HG03039 (cell line): ENCODE results near the gene AP3B2.

Experiments used
- ATAC-seq: cut with Tn5 transposase; IDR thresholded peaks from one replicate; pipeline ENCODE4 v1.9.1; 2021; ENCODE audit warnings: mild to moderate bottlenecking, moderate library complexity; ENCODE audit not compliant: unreplicated experiment

The AP3B2 gene

GRCh38 chr15:82698711-82699345 is 10.8 kb downstream of the AP3B2 start:
- no peak for ATAC-seq

GRCh38 chr15:82697735-82698407 is 11.8 kb downstream of the AP3B2 start:
- ATAC-seq = no peak

- no peak for ATAC-seq
Measured at GRCh38 chr15:82692171-82692570, 17.5 kb downstream of the AP3B2 start.

- ATAC-seq = no peak
Measured at GRCh38 chr15:82689147-82689546, 20.5 kb downstream of the AP3B2 start.

GRCh38 chr15:82688691-82689090 is 21.0 kb downstream of the AP3B2 start:
- no peak for ATAC-seq

- ATAC-seq = no peak
Measured at GRCh38 chr15:82681371-82681770, 28.3 kb downstream of the AP3B2 start.

GRCh38 chr15:82680200-82681102 is 29.2 kb downstream of the AP3B2 start:
- ATAC-seq = peak; percentile 61

GRCh38 chr15:82679626-82680199 is 30.0 kb downstream of the AP3B2 start:
- peak; percentile 10 for ATAC-seq

- no peak for ATAC-seq
Measured at GRCh38 chr15:82677720-82678323, 31.9 kb downstream of the AP3B2 start.

- no peak for ATAC-seq
Measured at GRCh38 chr15:82674873-82675272, 34.8 kb downstream of the AP3B2 start.

- no peak for ATAC-seq
Measured at GRCh38 chr15:82670699-82671098, 39.0 kb downstream of the AP3B2 start.

GRCh38 chr15:82666606-82667005 is 43.1 kb downstream of the AP3B2 start:
- no peak for ATAC-seq

- no peak for ATAC-seq
Measured at GRCh38 chr15:82664021-82664420, 45.7 kb downstream of the AP3B2 start.

GRCh38 chr15:82663186-82663600 is 46.5 kb downstream of the AP3B2 start:
- ATAC-seq = no peak

GRCh38 chr15:82662641-82663040 is 47.0 kb downstream of the AP3B2 start:
- no peak for ATAC-seq

- ATAC-seq = no peak
Measured at GRCh38 chr15:82660378-82660777, 49.3 kb downstream of the AP3B2 start.

GRCh38 chr15:82656641-82657266 is 52.9 kb downstream of the AP3B2 start:
- ATAC-seq = no peak

- no peak for ATAC-seq
Measured at GRCh38 chr15:82655606-82656005, 54.1 kb downstream of the AP3B2 start.

GRCh38 chr15:82653483-82654168 is 56.0 kb downstream of the AP3B2 start:
- no peak for ATAC-seq

- no peak for ATAC-seq
Measured at GRCh38 chr15:82651708-82652107, 58.0 kb downstream of the AP3B2 start.
